Ishikawa (cell line): ENCODE data around the gene MAGI1.

Experiments
- CEBPB ChIP-seq: IDR thresholded peaks from 2 replicates; pipeline ENCODE4 v1.6.1; 2012
- CREB1 ChIP-seq: IDR thresholded peaks from 2 replicates; pipeline ENCODE4 v1.6.1; 2012; ENCODE audit warnings: low read depth
- EGR1 ChIP-seq: IDR thresholded peaks from 2 replicates; pipeline ENCODE4 v1.6.1; 2012
- EP300 ChIP-seq: IDR thresholded peaks from 2 replicates; pipeline ENCODE4 v1.6.1; 2012; ENCODE audit warnings: borderline replicate concordance
- FOXM1 ChIP-seq: IDR thresholded peaks from 2 replicates; pipeline ENCODE4 v1.6.1; 2012; ENCODE audit warnings: low read depth, borderline replicate concordance
- MAX ChIP-seq: IDR thresholded peaks from 2 replicates; pipeline ENCODE4 v1.6.1; 2012
- NFIC ChIP-seq: IDR thresholded peaks from 2 replicates; pipeline ENCODE4 v1.6.1; 2012
- RAD21 ChIP-seq: IDR thresholded peaks from 2 replicates; pipeline ENCODE4 v1.6.1; 2012; ENCODE audit warnings: low read depth
- REST ChIP-seq: IDR thresholded peaks from 2 replicates; pipeline ENCODE4 v1.6.1; 2012; ENCODE audit warnings: low read depth, mild to moderate bottlenecking
- TAF1 ChIP-seq: IDR thresholded peaks from 2 replicates; pipeline ENCODE4 v1.6.1; 2012; ENCODE audit warnings: low read depth, mild to moderate bottlenecking
- TCF12 ChIP-seq: IDR thresholded peaks from 2 replicates; pipeline ENCODE4 v1.6.1; 2012; ENCODE audit warnings: low read depth
- TEAD4 ChIP-seq: IDR thresholded peaks from 2 replicates; pipeline ENCODE4 v1.6.1; 2012
- USF1 ChIP-seq: IDR thresholded peaks from 2 replicates; pipeline ENCODE4 v1.6.1; 2012
- YY1 ChIP-seq: IDR thresholded peaks from 2 replicates; pipeline ENCODE4 v1.6.1; 2012; ENCODE audit warnings: low read depth
- ZBTB7A ChIP-seq: IDR thresholded peaks from 2 replicates; pipeline ENCODE4 v1.6.1; 2012; ENCODE audit warnings: low read depth

Gene MAGI1

GRCh38 chr3:65786890-65787289 lies 251.8 kb downstream of the MAGI1 start:
- TF ChIP-seq REST (no peak), EP300 (no peak), TAF1 (no peak), TEAD4 (no peak), CEBPB (no peak), EGR1 (no peak), RAD21 (no peak), ZBTB7A (no peak), NFIC (no peak), MAX (no peak), FOXM1 (no peak), USF1 (no peak), TCF12 (no peak), YY1 (no peak), CREB1 (no peak)

GRCh38 chr3:65785065-65785645 lies 253.6 kb downstream of the MAGI1 start:
- TF ChIP-seq RAD21 (peak; percentile 84), TCF12 (no peak)

GRCh38 chr3:65783117-65783516 lies 255.6 kb downstream of the MAGI1 start:
- TF ChIP-seq EGR1 (no peak), FOXM1 (no peak)

- TF ChIP-seq ZBTB7A (no peak), CEBPB (no peak), EGR1 (no peak)
These were observed 257.1 kb downstream of the MAGI1 start for GRCh38 chr3:65781594-65781993.

- TF ChIP-seq CEBPB (0 out of 2 replicates have a peak, but pooled peaks have one; percentile 38), REST (no peak), FOXM1 (no peak), RAD21 (no peak)
These were observed 259.3 kb downstream of the MAGI1 start for GRCh38 chr3:65779390-65779789.

- TF ChIP-seq TAF1, result no peak
- no peak for TF ChIP-seq FOXM1
- peak; percentile 49 for TF ChIP-seq TEAD4
- peak; percentile 24; the same call in 1 of the 2 replicates for TF ChIP-seq MAX
- no peak for TF ChIP-seq ZBTB7A
- no peak for TF ChIP-seq CEBPB
These were observed 259.8 kb downstream of the MAGI1 start for GRCh38 chr3:65778968-65779367.

- TF ChIP-seq TCF12 (no peak), CEBPB (no peak), USF1 (no peak), EP300 (no peak), MAX (no peak), TAF1 (no peak), RAD21 (no peak), CREB1 (no peak), YY1 (no peak), REST (no peak), TEAD4 (no peak), NFIC (no peak), EGR1 (no peak)
These were observed 261.7 kb downstream of the MAGI1 start for GRCh38 chr3:65777050-65777449.
